Lower leg skin (tissue), 3 donors: Measurements from ENCODE around the gene GNPNAT1.

ENCODE experiments used
- CTCF ChIP-seq, 3 donors: fragments of 450-650 bp; IDR thresholded peaks; one replicate each; pipeline ENCODE4 v1.5.1; 2016; ENCODE audit warnings: antibody characterized with exemption in 3 of 3, mild to moderate bottlenecking in 3 of 3, moderate library complexity in 2 of 3
- POLR2A ChIP-seq, 2 donors: fragments of 450-650 bp; IDR thresholded peaks; one replicate each; pipeline ENCODE4 v1.6.1; 2016 to 2017; ENCODE audit warnings: antibody characterized with exemption in 2 of 2, mild to moderate bottlenecking in 1 of 2, moderate library complexity in 1 of 2

- TF ChIP-seq CTCF (IDR thresholded peaks at IDR 0.05) (no peak), POLR2A (IDR thresholded peaks at IDR 0.05) (no peak)
Observed at GRCh38 chr14:52730709-52731111, 60.7 kb downstream of the GNPNAT1 start.
